OCI-LY3 (cell line): Measurements from ENCODE around the gene CSF3R.
"Not testable (repeated sequence)": the region's sequence is repeated elsewhere in the genome, so short reads cannot be mapped to it uniquely, and the experiment has no call there.

Experiments
- H2AFZ ChIP-seq: fragments of 200-600, 300-600 bp; shearing (Covaris generic); 2 replicates; pipeline ENCODE4 v1.6.0; 2014; ENCODE audit warnings: antibody characterized with exemption, low read depth, low read length
- H3K27ac ChIP-seq: fragments of 200-600, 300-600 bp; sonication (generic); 2 replicates; pipeline ENCODE4 v1.5.1; 2014; ENCODE audit warnings: mild to moderate bottlenecking, low read length, moderate library complexity, mixed read lengths
- H3K27me3 ChIP-seq: fragments of 200-600, 300-600 bp; sonication (generic); 2 replicates; pipeline ENCODE4 v1.6.1; 2014; ENCODE audit warnings: low read depth, low read length, mixed read lengths
- H3K36me3 ChIP-seq: fragments of 200-600, 300-600 bp; sonication (generic); replicated peaks from 2 replicates; pipeline ENCODE3; 2014; ENCODE audit warnings: low read depth, low read length, mixed read lengths
- H3K4me1 ChIP-seq: fragments of 300-600, 200-600 bp; sonication (generic); 2 replicates; pipeline ENCODE4 v1.6.1; 2014; ENCODE audit warnings: low read length, mixed read lengths
- H3K4me2 ChIP-seq: fragments of 200-600, 300-600 bp; sonication (generic); 2 replicates; pipeline ENCODE4 v1.6.1; 2014; ENCODE audit warnings: low read length, mixed read lengths
- H3K4me3 ChIP-seq: fragments of 300-600, 200-600 bp; sonication (generic); 2 replicates; pipeline ENCODE4 v1.5.1; 2014; ENCODE audit warnings: antibody characterized with exemption, mild to moderate bottlenecking, low read length, moderate library complexity
- H3K79me2 ChIP-seq: fragments of 300-600, 200-600 bp; shearing (Covaris generic); 2 replicates; pipeline ENCODE4 v1.6.1; 2014; ENCODE audit warnings: mild to moderate bottlenecking, low read length, mixed read lengths
- H3K9ac ChIP-seq: fragments of 300-600, 200-600 bp; shearing (Covaris generic); 2 replicates; pipeline ENCODE4 v1.6.0; 2014; ENCODE audit warnings: mild to moderate bottlenecking, low read length, moderate library complexity
- H3K9me3 ChIP-seq: fragments of 200-600, 300-600 bp; shearing (Covaris generic); 2 replicates; pipeline ENCODE4 v1.6.1; 2014; ENCODE audit warnings: low read length, mixed read lengths; ENCODE audit not compliant: insufficient read depth
- H4K20me1 ChIP-seq: fragments of 200-600, 300-600 bp; sonication (generic); 2 replicates; pipeline ENCODE4 v1.6.1; 2016; ENCODE audit warnings: low read length, mixed read lengths; ENCODE audit not compliant: insufficient read depth
- CTCF ChIP-seq: fragments of 200-600, 300-600 bp; sonication (generic); IDR thresholded peaks from 2 replicates; pipeline ENCODE4 v1.5.1; 2014; ENCODE audit warnings: antibody characterized with exemption, low read length, low read depth
- EZH2phosphoT487 ChIP-seq: fragments of 200-600 bp; shearing (Covaris generic); IDR thresholded peaks from 2 replicates; pipeline ENCODE4 v1.6.1; 2018; ENCODE audit warnings: antibody characterized with exemption, mixed run types, low read depth

The CSF3R gene

DNA sequence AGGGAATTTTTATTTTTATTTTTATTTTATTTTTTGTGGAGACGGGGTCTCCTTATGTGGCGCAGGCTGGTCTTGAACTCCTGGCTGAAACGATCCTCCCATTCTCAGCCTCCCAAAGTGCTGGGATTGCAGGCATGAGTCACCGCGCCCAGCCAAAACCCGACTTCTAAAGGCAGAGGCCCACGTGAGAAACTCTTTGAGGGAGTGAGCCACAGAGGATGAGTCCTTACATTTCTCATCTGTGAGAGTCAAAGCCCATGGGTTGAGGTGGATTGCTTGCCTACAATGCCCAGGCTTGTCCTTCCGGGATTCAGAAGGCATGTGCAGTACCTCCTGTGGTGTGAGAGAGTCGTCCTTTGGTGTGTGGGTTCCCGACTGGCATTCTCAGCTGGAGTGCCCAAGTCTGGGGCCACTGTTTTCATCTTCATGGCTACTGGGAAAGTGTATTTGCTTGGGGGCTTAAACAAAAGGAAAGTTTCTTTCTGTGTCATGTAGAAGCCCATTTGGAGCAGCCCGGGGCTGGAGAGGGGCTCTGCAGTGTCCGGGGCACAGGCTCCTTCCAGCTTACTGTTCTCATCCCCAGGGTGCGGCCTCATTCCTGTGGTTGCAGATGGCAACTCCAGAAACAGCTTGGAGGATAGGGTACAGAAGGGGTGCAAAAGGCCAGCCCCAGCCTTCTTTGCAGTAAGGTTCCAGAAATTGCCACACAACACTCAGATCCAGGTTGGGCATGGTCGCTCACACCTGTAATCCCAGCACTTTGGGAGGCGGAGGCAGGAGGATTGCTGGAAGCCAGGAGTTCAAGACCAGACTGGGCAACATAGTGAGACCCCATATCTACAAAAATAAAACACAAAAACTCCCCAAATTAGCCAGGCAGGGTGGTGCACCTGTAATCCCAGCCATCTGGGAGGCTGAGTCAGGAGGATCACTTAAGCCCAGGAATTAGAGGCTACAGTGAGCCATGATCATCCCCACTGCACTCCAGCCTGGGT, 29.4 kb upstream of the CSF3R start:
- H3K9ac ChIP-seq: no peak overlapping the region
- no peaks in the 10 kb centered on the region for H3K9me3 ChIP-seq
- no peak overlapping the region for H3K4me2 ChIP-seq
- H3K27me3 ChIP-seq: no peaks in the 10 kb centered on the region
- no peaks in the 10 kb centered on the region for H3K4me1 ChIP-seq
- H3K79me2 ChIP-seq: no peaks in the 10 kb centered on the region
- no peak overlapping the region for H3K4me3 ChIP-seq
- no peak for TF ChIP-seq CTCF
- TF ChIP-seq EZH2phosphoT487: no peak
- H4K20me1 ChIP-seq: no peaks in the 10 kb centered on the region
- no peak overlapping the region for H2AFZ ChIP-seq
- H3K27ac ChIP-seq: no peak overlapping the region
- no peaks in the 10 kb centered on the region for H3K36me3 ChIP-seq

DNA sequence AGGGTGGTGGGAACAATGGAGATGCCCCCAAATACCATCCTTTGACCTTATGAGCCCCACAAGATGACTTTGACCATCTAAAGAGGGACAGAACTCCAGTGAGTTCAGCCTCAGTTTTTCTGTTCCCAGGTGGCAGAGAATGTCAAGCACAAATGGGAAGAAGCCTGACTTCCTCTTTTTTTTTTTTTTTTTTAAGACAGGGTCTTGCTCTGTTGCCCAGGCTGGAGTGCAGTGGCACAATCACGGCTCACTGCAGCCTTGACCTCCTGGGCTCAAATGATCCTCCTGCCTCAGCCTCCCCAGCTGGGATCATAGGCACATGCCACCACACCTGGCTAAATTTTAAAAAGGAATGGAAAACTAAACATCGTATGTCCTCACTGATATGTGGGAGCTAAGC, 28.5 kb upstream of the CSF3R start:
- not testable (repeated sequence) for H3K4me1 ChIP-seq, H3K27me3 ChIP-seq, H3K4me2 ChIP-seq, H3K79me2 ChIP-seq, H3K4me3 ChIP-seq, H2AFZ ChIP-seq, H3K9me3 ChIP-seq, H3K36me3 ChIP-seq, H4K20me1 ChIP-seq, H3K9ac ChIP-seq, H3K27ac ChIP-seq

GRCh38 chr1:36510418-36510817, 27.7 kb upstream of the CSF3R start:
- Histone ChIP-seq H3K4me2 (no peak overlapping the region), H3K27ac (no peak overlapping the region), H3K4me1 (no peaks in the 10 kb centered on the region), H3K27me3 (peaks cover 3% of the 10 kb centered on the region; the same call in 1 of the 2 replicates), H3K79me2 (no peaks in the 10 kb centered on the region), H3K9me3 (no peaks in the 10 kb centered on the region), H3K9ac (no peak overlapping the region), H3K4me3 (no peak overlapping the region), H4K20me1 (no peaks in the 10 kb centered on the region), H3K36me3 (no peaks in the 10 kb centered on the region), H2AFZ (no peak overlapping the region)
- no peak for TF ChIP-seq EZH2phosphoT487
- TF ChIP-seq CTCF: no peak

- TF ChIP-seq EZH2phosphoT487: no peak
- no peak for TF ChIP-seq CTCF
- no peaks in the 10 kb centered on the region for H3K4me1 ChIP-seq
- H3K9ac ChIP-seq: no peak overlapping the region
- H3K9me3 ChIP-seq: no peaks in the 10 kb centered on the region
- peaks cover 3% of the 10 kb centered on the region; the same call in 1 of the 2 replicates for H3K27me3 ChIP-seq
- no peak overlapping the region for H2AFZ ChIP-seq
- H3K4me2 ChIP-seq: no peak overlapping the region
- H3K36me3 ChIP-seq: no peaks in the 10 kb centered on the region
- H3K79me2 ChIP-seq: no peaks in the 10 kb centered on the region
- H4K20me1 ChIP-seq: no peaks in the 10 kb centered on the region
- H3K27ac ChIP-seq: no peak overlapping the region
- no peak overlapping the region for H3K4me3 ChIP-seq
Observed at GRCh38 chr1:36508257-36508656, 25.5 kb upstream of the CSF3R start.
